CD4-positive, CD25-positive, alpha-beta regulatory T cell (primary cell): Measurements from ENCODE around the gene DENND4B. TPM values are rescaled to one million over a fixed set of nuclear protein-coding genes. Genes with fewer than 3 reads are reported as not detected.

ENCODE experiments used
- ATAC-seq, 2 donors: fragments of 150-1000 bp; cut with Tn5 transposase; one replicate each; pipeline ENCODE4 v1.10.0; 2021; ENCODE audit warnings: low read depth in 2 of 2, moderate number of reproducible peaks in 2 of 2, moderate library complexity in 1 of 2
- DNase-seq, 3 donors: peaks; one replicate each; pipeline versions ENCODE4 v3.0.0 to v3.0.0-alpha.2; 2012 to 2022; ENCODE audit warnings: mixed read lengths in 1 of 3
- H3K27ac ChIP-seq: one replicate; pipeline ENCODE4 v1.7.0; 2013; ENCODE audit warnings: mild to moderate bottlenecking, low read length; ENCODE audit not compliant: insufficient read depth, poor library complexity, severe bottlenecking
- H3K27me3 ChIP-seq: one replicate; pipeline ENCODE4 v1.7.0; 2013; ENCODE audit warnings: low read length; ENCODE audit not compliant: control insufficient read depth, insufficient read depth
- H3K36me3 ChIP-seq: one replicate; pipeline ENCODE4 v1.7.0; 2013; ENCODE audit warnings: mild to moderate bottlenecking, low read length, moderate library complexity; ENCODE audit not compliant: control insufficient read depth, insufficient read depth
- H3K4me1 ChIP-seq: 2 replicates; pipeline ENCODE4 v1.7.0; 2013; ENCODE audit warnings: mild to moderate bottlenecking, low read length; ENCODE audit not compliant: insufficient read depth, control insufficient read depth, poor library complexity, severe bottlenecking
- H3K4me3 ChIP-seq: one replicate; pipeline ENCODE4 v1.7.0; 2013; ENCODE audit warnings: low read depth, mild to moderate bottlenecking, low read length, moderate library complexity
- H3K9me3 ChIP-seq, 2 experiments: 1 replicate in 1 of 2; 2 replicates in 1 of 2; pipeline ENCODE4 v1.7.0; 2013; ENCODE audit warnings: low read length in 2 of 2, mild to moderate bottlenecking in 1 of 2, moderate library complexity in 1 of 2; ENCODE audit not compliant: control insufficient read depth in 2 of 2
- H3K27ac Mint-ChIP-seq, 3 donors: one replicate each; pipeline ENCODE4 v1.8.0; 2020 to 2022; ENCODE audit warnings: mild to moderate bottlenecking in 3 of 3, mixed read lengths in 3 of 3, moderate library complexity in 2 of 3
- H3K27me3 Mint-ChIP-seq: one replicate; pipeline ENCODE4 v1.8.0; 2022; ENCODE audit warnings: mild to moderate bottlenecking, mixed read lengths
- H3K36me3 Mint-ChIP-seq: one replicate; pipeline ENCODE4 v1.8.0; 2020; ENCODE audit warnings: mixed read lengths
- H3K4me1 Mint-ChIP-seq, 4 donors: one replicate each; pipeline ENCODE4 v1.8.0; 2020 to 2022; ENCODE audit warnings: mixed read lengths in 4 of 4, mild to moderate bottlenecking in 1 of 4
- H3K4me3 Mint-ChIP-seq, 4 donors: one replicate each; pipeline ENCODE4 v1.8.0; 2020 to 2022; ENCODE audit warnings: mild to moderate bottlenecking in 4 of 4, mixed read lengths in 4 of 4, moderate library complexity in 3 of 4
- H3K9me3 Mint-ChIP-seq, 7 donors: one replicate each; pipeline ENCODE4 v1.8.0; 2020 to 2022; ENCODE audit warnings: mixed read lengths in 7 of 7, mild to moderate bottlenecking in 3 of 7, moderate library complexity in 2 of 7
- polyA plus RNA-seq, 4 donors: library from polyadenylated mRNA; unstranded; fragments of 300-500 nt; fragmentation: Illumina TruSeq; gene quantifications; one replicate each; pipeline ENCODE4 v1.2.3, GENCODE V29; 2021
- total RNA-seq: library from RNA; stranded (reverse); gene quantifications from one replicate; pipeline ENCODE4 v1.2.3, GENCODE V29; 2022

The DENND4B gene
- total and polyA plus RNA-seq, 5 donors from 2014 or later, result 11.2 to 133 (median 13.7) TPM

GRCh38 chr1:153968000-153968363 lies 21.5 kb upstream of the DENND4B start:
- Histone ChIP-seq H3K9me3 (no peaks in the 10 kb centered on the region), H3K27me3 (no peaks in the 10 kb centered on the region), H3K27ac (peak overlapping the region; percentile 89), H3K36me3 (no peaks in the 10 kb centered on the region), H3K4me3 (peak overlapping the region; percentile 96), H3K4me1 (peaks cover 41% of the 10 kb centered on the region)
- DNase-seq (no peak), ATAC-seq (no peak)
- no peaks in the 10 kb centered on the region for H3K27me3 Mint-ChIP-seq
- peaks cover 0 to 1% (median 0%) of the 10 kb centered on the region in 7 donors for H3K9me3 Mint-ChIP-seq
- peaks cover 4% of the 10 kb centered on the region for H3K36me3 Mint-ChIP-seq
- peak overlapping the region; percentile 96 to 99 (median 97) for H3K27ac Mint-ChIP-seq
- H3K4me3 Mint-ChIP-seq, result peak overlapping the region; percentile 90 to 96 (median 94)
- H3K4me1 Mint-ChIP-seq, result peaks cover 19 to 53% (median 37%) of the 10 kb centered on the region in 4 donors

GRCh38 chr1:153967107-153967999 lies 20.8 kb upstream of the DENND4B start, which contains the start of gene CREB3L4:
Gene CREB3L4 (plus strand): TSS chr1:153967902. CDS start chr1:153968526, 624 bp downstream.
- Histone ChIP-seq H3K36me3 (no peaks in the 10 kb centered on the region), H3K9me3 (no peaks in the 10 kb centered on the region), H3K4me3 (peak within 1 kb of the TSS; percentile 96), H3K27ac (peak within 1 kb of the TSS; percentile 89), H3K4me1 (peaks cover 47% of the 10 kb centered on the region), H3K27me3 (no peaks in the 10 kb centered on the region)
- H3K27me3 Mint-ChIP-seq, result no peaks in the 10 kb centered on the region
- H3K4me1 Mint-ChIP-seq, result peaks cover 19 to 59% (median 37%) of the 10 kb centered on the region in 4 donors
- peaks cover 0 to 1% (median 0%) of the 10 kb centered on the region in 7 donors for H3K9me3 Mint-ChIP-seq
- peak within 1 kb of the TSS; percentile 90 to 96 (median 94) for H3K4me3 Mint-ChIP-seq
- DNase-seq, result peak; percentile 77 to 97 (median 86)
- H3K27ac Mint-ChIP-seq, result peak within 1 kb of the TSS; percentile 96 to 99 (median 97)
- H3K36me3 Mint-ChIP-seq, result peaks cover under 1% of the 10 kb centered on the region
- peak; percentile 88 to 89 for ATAC-seq

- DNase-seq (no peak), ATAC-seq (no peak)
- H3K4me3 ChIP-seq, result peak overlapping the region; percentile 93
Observed at GRCh38 chr1:153963850-153964331, 17.4 kb upstream of the DENND4B start.

GRCh38 chr1:153963030-153963849 lies 16.7 kb upstream of the DENND4B start, which contains the start of gene SLC39A1:
Gene SLC39A1 (minus strand): TSS chr1:153963537. CDS start chr1:153962715, 822 bp downstream.
- peaks cover 5% of the 10 kb centered on the region for H3K36me3 ChIP-seq
- Mint-ChIP-seq H3K4me3 (peak within 1 kb of the TSS; percentile 93 to 99 (median 96)), H3K27ac (peak within 1 kb of the TSS; percentile 95 to 99 (median 97)), H3K27me3 (no peaks in the 10 kb centered on the region), H3K36me3 (no peaks in the 10 kb centered on the region), H3K9me3 (peaks cover 0 to 1% (median 0%) of the 10 kb centered on the region in 7 donors), H3K4me1 (peaks cover 25 to 77% (median 42%) of the 10 kb centered on the region in 4 donors)
- peaks cover 54% of the 10 kb centered on the region for H3K4me1 ChIP-seq
- H3K27ac ChIP-seq, result peak within 1 kb of the TSS; percentile 90
- ATAC-seq, result peak; percentile 38 to 43
- peak; percentile 85 to 95 (median 94) for DNase-seq
- H3K9me3 ChIP-seq, result no peaks in the 10 kb centered on the region
- peak within 1 kb of the TSS; percentile 93 for H3K4me3 ChIP-seq
- no peaks in the 10 kb centered on the region for H3K27me3 ChIP-seq

More at GRCh38 chr1:153963850-153964331, 17.4 kb upstream of the DENND4B start:
- H3K27ac Mint-ChIP-seq, result peak overlapping the region; percentile 95 to 99 (median 97)
- peak overlapping the region; percentile 90 for H3K27ac ChIP-seq
- H3K27me3 Mint-ChIP-seq, result no peaks in the 10 kb centered on the region
- peaks cover 51% of the 10 kb centered on the region for H3K4me1 ChIP-seq
- peaks cover 0 to 1% (median 0%) of the 10 kb centered on the region in 7 donors for H3K9me3 Mint-ChIP-seq
- H3K9me3 ChIP-seq, result no peaks in the 10 kb centered on the region
- peaks cover 5% of the 10 kb centered on the region for H3K36me3 ChIP-seq
- peak overlapping the region; percentile 93 to 99 (median 96) for H3K4me3 Mint-ChIP-seq
- H3K4me1 Mint-ChIP-seq, result peaks cover 25 to 76% (median 39%) of the 10 kb centered on the region in 4 donors
- H3K27me3 ChIP-seq, result no peaks in the 10 kb centered on the region
- no peaks in the 10 kb centered on the region for H3K36me3 Mint-ChIP-seq

DNA sequence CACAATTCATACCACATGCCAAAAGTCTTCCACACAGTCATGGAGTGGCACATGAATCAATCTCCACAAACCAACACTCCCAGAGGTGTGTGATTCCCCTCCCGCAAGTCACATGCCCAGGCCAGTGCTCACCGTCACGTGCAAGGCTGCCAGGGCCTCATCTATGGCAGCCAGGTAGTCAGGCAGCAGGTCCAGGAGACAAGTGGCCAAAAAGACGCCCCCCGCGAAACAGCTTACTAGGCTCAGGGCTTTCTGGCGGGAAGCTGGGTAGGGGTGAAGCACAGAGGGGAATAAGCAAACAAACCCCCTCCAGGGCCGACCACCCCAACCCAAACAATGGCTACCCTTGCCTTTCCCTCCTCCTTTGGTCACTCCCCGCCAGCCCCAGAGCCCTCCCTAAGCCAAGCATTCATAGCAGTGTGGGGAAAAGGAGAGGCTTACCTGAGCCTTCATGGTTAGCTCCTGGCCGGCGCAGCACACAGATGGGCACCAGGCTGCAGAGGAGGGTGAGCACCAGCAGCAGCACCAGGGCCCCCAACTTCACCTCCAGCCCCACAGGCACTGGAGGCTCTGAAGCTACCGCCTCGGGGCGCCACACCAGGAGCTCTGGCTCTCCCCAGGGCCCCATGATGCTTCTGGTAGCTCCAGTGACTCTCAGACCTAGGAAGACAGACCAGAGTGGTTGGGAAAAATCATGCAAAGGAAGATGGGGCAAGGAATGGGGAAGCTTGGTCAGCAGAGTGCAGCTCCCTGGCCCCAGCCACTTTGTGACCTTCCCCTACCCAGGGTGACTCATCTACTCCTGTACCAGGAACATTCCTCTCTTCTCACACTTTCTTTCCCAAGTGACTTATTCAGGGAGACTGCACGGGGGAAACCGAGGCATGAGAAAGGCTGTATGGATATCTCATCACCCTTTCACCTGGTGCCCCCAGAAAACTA lies 15.8 kb upstream of the DENND4B start:
- peaks cover 52% of the 10 kb centered on the region for H3K4me1 ChIP-seq
- Mint-ChIP-seq H3K4me1 (peaks cover 21 to 74% (median 42%) of the 10 kb centered on the region in 4 donors), H3K27me3 (no peaks in the 10 kb centered on the region), H3K4me3 (peak overlapping the region; percentile 93 to 99 (median 96)), H3K9me3 (peaks cover 0 to 1% (median 0%) of the 10 kb centered on the region in 7 donors), H3K36me3 (no peaks in the 10 kb centered on the region), H3K27ac (peak overlapping the region; percentile 95 to 99 (median 97))
- ATAC-seq (no peak), DNase-seq (no peak)
- no peaks in the 10 kb centered on the region for H3K9me3 ChIP-seq
- peaks cover 5% of the 10 kb centered on the region for H3K36me3 ChIP-seq
- H3K27me3 ChIP-seq, result no peaks in the 10 kb centered on the region
- H3K4me3 ChIP-seq, result peak overlapping the region; percentile 67
- H3K27ac ChIP-seq, result peak overlapping the region; percentile 90

- Mint-ChIP-seq H3K36me3 (no peaks in the 10 kb centered on the region), H3K9me3 (peaks cover 0 to 1% (median 0%) of the 10 kb centered on the region in 7 donors), H3K4me3 (peak overlapping the region; percentile 27 to 97 (median 94)), H3K27me3 (no peaks in the 10 kb centered on the region), H3K4me1 (peaks cover 20 to 77% (median 44%) of the 10 kb centered on the region in 4 donors), H3K27ac (peak overlapping the region; percentile 24 to 87 (median 83))
- no peaks in the 10 kb centered on the region for H3K27me3 ChIP-seq
- H3K9me3 ChIP-seq, result no peaks in the 10 kb centered on the region
- H3K27ac ChIP-seq, result no peak overlapping the region
- DNase-seq (no peak), ATAC-seq (no peak)
- H3K4me3 ChIP-seq, result no peak overlapping the region
- peaks cover 5% of the 10 kb centered on the region for H3K36me3 ChIP-seq
- H3K4me1 ChIP-seq, result peaks cover 52% of the 10 kb centered on the region
Observed at GRCh38 chr1:153961421-153961820, 14.9 kb upstream of the DENND4B start.
